Fibroblast of skin of left biceps (primary cell): ENCODE data around the gene TMEM215.
"Not testable (repeated sequence)": the region's sequence is repeated elsewhere in the genome, so short reads cannot be mapped to it uniquely, and the experiment has no call there.

Experiments
- DNase-seq, 2 experiments: peaks; one replicate each; pipeline ENCODE4 v3.0.0-alpha.2; 2013; ENCODE audit warnings: low read depth in 2 of 2

Gene TMEM215, protein sequence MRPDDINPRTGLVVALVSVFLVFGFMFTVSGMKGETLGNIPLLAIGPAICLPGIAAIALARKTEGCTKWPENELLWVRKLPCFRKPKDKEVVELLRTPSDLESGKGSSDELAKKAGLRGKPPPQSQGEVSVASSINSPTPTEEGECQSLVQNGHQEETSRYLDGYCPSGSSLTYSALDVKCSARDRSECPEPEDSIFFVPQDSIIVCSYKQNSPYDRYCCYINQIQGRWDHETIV

GRCh38 chr9:32783168-32783891, at the start of gene TMEM215:
TSS of gene TMEM215 (plus strand) at chr9:32783540. CDS start at chr9:32784184, 644 bp downstream.
- no peak for DNase-seq

DNA sequence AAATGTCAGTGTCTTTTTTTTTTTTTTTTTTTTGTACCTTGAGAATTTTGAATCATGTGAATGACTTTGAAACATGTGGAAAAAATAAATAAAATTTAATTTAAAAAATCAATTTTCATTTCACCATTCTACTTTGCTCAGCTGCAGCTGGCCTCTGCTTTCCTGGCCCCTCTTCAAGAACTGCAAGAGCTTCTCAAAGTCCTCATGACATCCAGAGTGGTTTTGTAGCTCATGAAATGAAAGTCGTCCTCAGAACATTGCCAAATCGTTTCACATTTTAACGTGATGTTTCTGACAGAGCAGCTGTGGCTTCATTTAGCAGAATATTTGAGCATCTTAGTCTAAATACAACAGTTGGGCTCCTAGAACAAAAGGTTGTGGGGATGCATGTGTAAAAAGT, 47.9 kb upstream of the TMEM215 start:
- DNase-seq, result no peak

DNA sequence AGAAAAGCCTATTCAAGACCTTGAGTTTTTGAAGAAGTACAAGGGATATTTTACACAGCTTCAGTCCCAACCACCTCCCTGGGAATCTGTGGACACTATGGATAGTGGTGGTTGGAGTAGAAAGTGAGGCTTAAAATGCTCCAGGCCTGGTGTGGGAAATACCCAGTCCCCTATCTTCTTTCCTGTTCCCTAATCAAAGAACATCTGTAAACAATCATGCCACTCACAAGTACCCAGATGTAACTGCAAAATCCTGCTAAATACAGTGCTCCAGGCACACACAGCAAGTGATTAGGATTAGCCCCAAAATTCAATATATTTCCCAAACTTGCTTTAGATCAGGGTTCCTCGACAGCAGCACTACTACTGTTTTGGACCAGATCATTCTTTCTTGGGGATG, 46.0 kb upstream of the TMEM215 start:
- no peak for DNase-seq

DNA sequence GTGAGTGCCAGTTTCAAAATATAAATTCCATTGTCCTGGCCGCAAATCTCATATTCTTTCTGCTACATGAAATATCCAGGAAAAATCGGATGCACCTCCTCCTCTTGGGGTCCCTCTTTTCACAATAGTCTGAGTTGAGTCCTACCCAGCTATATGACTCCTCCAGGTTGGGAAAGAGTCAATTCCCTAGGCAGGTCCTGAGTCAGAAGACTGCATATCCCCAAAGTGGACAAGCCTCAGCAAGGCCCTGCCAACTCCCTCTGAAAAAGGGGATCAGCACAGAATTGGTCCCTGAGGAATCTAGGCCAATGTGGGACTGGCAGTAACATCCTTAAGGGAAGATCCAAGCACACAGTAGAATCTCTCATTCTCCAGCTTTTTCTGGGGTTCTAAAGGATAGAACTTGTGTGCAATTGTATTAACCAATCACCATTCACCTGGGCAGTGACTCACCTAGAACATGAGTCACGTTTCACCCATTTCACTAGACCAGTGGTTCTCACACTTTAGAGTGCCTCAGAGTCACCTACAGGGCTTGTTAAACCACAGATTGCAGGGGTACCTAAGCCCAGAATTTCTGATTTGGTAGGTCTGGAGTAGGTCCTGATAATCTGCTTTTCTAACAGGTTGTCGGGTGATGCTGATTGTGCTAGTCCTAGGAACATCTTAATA, 44.7 kb upstream of the TMEM215 start:
- DNase-seq, result no peak

DNA sequence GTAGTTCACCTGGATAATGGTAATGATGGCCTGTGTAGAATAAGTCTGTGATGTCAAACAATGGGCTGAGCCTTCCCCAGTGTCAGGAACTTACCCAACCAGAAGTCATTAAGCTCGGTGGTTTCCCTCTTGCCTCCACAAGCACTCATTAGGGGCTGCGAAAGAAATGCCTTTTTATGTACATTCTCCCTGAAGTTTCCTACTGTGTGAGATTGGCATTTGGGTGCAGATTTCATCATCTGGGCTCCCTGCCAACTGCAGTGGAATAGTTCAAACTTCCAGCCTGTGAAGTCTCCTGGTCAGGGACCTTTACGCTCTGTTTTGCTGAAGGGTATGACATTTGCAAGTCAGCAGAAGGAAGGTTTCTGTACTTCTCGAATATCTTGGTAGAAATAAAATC, 41.6 kb upstream of the TMEM215 start:
- no peak for DNase-seq

- no peak for DNase-seq
Observed at GRCh38 chr9:32742296-32742695, 41.0 kb upstream of the TMEM215 start.

- no peak for DNase-seq
Observed at GRCh38 chr9:32748013-32748412, 35.3 kb upstream of the TMEM215 start.

DNA sequence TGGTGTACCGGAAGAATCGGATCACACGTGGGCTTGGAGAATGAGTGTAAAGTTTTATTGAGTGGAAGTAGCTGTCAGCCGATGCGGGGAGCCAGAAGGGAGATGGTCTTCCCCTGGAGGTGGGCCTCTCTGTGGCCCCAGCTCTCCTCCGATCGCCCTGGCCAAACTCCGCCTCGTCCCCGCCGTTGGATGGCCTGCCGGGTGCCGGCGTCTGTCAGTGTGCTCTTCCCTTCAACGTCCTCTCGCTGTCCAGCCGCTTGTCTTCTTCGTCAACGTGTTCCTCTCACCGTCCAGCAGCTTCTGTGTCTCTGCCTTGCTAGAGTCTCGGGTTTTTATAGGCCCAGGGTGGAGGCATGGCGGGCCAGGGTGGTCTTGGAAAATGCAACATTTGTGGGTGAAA, 27.6 kb upstream of the TMEM215 start:
- no peak for DNase-seq

DNA sequence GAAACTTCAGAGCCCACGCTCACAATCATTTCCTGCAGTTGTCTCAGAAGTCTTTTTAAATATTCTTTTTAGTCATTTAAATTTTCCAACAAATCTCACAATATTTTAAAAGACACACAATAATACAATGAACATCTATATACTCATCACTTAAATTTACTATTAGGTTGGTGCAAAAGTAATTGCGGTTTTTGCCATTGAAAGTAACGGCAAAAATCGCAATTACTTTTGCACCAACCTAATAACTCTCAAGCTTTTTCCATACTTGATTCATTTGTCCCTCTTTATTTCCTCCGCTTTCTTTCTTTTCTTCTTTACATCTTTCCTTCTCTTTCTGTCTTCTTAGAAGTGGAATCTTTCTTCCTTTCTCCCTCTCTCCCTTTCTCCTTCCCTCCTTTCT, 19.2 kb upstream of the TMEM215 start:
- no peak for DNase-seq

DNA sequence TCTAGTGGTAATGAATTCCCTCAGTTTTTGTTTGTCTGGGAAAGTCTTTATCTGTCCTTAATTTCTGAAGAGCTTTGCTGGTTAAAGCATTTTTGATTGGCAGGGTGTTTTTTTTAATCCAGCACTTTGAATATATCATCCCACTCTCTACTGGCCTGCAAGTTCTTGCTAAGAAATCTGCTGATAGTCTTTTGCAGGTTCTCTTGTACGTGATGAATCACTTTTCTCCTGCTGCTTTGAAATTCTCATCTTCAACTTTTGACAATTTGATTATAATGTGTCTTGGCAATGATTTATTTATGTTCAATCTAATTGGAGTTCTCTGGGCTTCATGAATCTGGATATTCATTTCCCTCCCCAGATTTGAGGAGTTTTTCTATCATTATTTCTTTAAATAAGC, 8.1 kb upstream of the TMEM215 start:
- DNase-seq, result no peak

DNA sequence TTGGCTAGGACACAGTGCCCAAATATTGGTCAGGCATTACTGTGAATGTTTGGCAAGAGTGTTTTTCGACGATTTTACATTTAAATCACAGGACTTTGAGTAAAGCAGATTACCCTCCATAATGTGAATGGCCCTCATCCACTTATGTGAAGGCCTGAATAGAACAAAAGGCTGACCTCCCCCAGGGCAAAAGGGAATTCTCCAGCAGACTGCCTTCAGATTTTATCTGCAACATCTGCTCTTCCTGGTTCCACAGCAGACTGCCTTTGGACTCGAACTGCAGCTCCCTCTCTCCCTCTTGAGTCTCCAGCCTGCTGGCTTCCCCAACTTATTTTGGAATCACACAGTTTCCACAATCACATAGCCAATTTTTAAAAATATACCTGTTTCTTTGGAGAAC, 7.1 kb upstream of the TMEM215 start:
- DNase-seq, result no peak

- no peak for DNase-seq
Observed at GRCh38 chr9:32782476-32783167, 718 bp upstream of the TMEM215 start.

GRCh38 chr9:32787816-32788215, 4.5 kb downstream of the TMEM215 start:
- DNase-seq, result no peak

GRCh38 chr9:32796015-32796414, 12.7 kb downstream of the TMEM215 start:
- DNase-seq, result not testable (repeated sequence)

DNA sequence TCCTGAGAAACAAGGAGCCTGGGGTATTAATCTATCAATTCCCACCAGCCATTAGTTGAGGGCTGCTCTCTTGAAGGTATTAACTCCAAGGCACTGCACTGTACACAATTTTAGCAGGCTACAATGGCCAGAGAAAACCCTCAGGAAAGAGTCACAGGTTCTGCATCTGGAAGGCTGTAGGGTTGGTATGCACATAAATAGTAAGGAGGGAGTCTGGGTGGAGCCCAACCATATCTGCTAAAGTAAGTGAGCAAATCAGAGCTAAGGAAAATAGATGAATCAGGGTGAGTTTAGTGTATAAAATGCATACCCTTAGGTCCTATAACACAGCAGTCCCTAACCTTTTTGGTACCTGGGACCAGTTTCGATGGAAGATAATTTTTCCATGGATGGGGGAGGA, 18.2 kb downstream of the TMEM215 start:
- no peak for DNase-seq

- DNase-seq, result no peak
Observed at GRCh38 chr9:32807217-32807616, 23.9 kb downstream of the TMEM215 start.

- DNase-seq, result no peak
Observed at GRCh38 chr9:32811246-32811645, 27.9 kb downstream of the TMEM215 start.

DNA sequence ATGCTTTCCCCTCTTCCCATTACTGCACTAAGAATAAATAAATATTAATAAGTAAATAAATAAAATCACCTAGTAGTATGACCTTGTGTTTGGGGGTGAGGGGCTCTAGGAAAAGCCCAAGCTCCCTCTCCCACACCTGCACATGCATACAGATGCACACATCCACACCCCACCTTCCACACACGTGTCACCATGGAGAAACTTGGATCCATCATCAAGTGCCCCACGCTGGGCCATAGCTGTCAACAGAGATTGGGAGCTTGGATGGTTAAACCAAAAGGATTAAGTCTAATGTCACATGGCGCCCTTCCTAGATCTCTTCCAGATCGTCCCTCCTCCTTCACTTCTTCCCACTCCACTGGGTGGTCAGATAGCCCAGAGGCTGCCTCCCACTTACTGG, 37.0 kb downstream of the TMEM215 start:
- no peak for DNase-seq

GRCh38 chr9:32823101-32823500, 39.8 kb downstream of the TMEM215 start:
- no peak for DNase-seq

- no peak for DNase-seq
Observed at GRCh38 chr9:32823551-32823950, 40.2 kb downstream of the TMEM215 start.

GRCh38 chr9:32825203-32825602, 41.9 kb downstream of the TMEM215 start:
- DNase-seq, result no peak

- DNase-seq, result no peak
Observed at GRCh38 chr9:32828861-32829260, 45.5 kb downstream of the TMEM215 start.
